HEK293 (cell line): Measurements from ENCODE around the gene CADM3.

Experiments
- EGR2 ChIP-seq: fragments of 450-650 bp; formaldehyde crosslinking; IDR thresholded peaks from 2 replicates; pipeline ENCODE4 v1.5.1; 2016; ENCODE audit warnings: low read depth, missing biosample characterization, missing genetic modification characterization
- YY1 ChIP-seq: fragments of 450-650 bp; formaldehyde crosslinking; IDR thresholded peaks from 2 replicates; pipeline ENCODE4 v1.5.1; 2018; ENCODE audit warnings: missing biosample characterization, missing genetic modification characterization
- ZNF76 ChIP-seq: fragments of 450-650 bp; formaldehyde crosslinking; IDR thresholded peaks from 2 replicates; pipeline ENCODE4; 2016; ENCODE audit warnings: low read depth, missing biosample characterization, missing genetic modification characterization, borderline replicate concordance
- ZNF768 ChIP-seq: fragments of 450-650 bp; formaldehyde crosslinking; IDR thresholded peaks from 2 replicates; pipeline ENCODE4 v1.5.1; 2018; ENCODE audit warnings: missing biosample characterization, mild to moderate bottlenecking, missing genetic modification characterization
- ZNF791 ChIP-seq: fragments of 450-650 bp; formaldehyde crosslinking; IDR thresholded peaks from 2 replicates; pipeline ENCODE4 v1.5.1; 2016; ENCODE audit warnings: missing biosample characterization, missing genetic modification characterization
- TF ChIP-seq, protein P1 (sequence below): fragments of 450-650 bp; formaldehyde crosslinking; IDR thresholded peaks from 2 replicates; pipeline ENCODE4 v1.5.1; 2016; ENCODE audit warnings: missing biosample characterization, missing genetic modification characterization
- TF ChIP-seq, protein P2 (sequence below): fragments of 450-650 bp; formaldehyde crosslinking; IDR thresholded peaks from 2 replicates; pipeline ENCODE4 v1.5.1; 2016; ENCODE audit warnings: missing biosample characterization, missing genetic modification characterization

DNA sequence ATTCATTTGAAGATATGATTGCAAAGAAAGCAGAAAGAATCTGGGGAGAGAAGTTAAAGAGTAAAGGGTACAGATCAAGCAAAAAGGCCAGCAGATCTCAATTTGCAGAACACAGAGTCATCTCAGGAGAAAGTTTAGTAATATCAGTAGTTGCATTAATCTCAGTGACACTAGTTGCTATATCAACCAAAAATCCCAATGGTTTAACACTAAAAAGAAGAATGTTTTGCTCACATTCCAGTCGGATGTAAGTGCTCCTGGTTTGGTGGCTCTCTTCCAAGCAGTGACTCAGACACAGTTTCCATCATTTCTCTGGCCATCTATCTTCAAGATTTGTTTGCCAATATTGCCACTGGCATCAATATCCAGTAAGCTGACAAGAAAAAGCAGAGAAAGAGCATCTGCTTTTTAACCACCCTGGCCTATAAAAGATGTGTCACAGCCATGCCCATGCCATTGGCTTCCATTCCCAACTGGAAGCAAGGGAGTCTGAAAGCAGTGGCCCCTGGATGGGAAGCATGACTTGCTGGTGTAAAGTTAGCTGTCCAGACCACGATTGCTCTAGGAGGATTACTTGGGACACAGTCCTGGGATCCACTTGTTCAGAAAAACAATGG is 49.3 kb upstream of the CADM3 start:
- TF ChIP-seq YY1 (tag by site-specific recombination) (no peak), ZNF768 (tag by site-specific recombination) (no peak), EGR2 (tag by site-specific recombination) (no peak), ZNF791 (tag by site-specific recombination) (no peak), ZNF76 (tag by site-specific recombination) (no peak)
- TF ChIP-seq, protein P1, sequence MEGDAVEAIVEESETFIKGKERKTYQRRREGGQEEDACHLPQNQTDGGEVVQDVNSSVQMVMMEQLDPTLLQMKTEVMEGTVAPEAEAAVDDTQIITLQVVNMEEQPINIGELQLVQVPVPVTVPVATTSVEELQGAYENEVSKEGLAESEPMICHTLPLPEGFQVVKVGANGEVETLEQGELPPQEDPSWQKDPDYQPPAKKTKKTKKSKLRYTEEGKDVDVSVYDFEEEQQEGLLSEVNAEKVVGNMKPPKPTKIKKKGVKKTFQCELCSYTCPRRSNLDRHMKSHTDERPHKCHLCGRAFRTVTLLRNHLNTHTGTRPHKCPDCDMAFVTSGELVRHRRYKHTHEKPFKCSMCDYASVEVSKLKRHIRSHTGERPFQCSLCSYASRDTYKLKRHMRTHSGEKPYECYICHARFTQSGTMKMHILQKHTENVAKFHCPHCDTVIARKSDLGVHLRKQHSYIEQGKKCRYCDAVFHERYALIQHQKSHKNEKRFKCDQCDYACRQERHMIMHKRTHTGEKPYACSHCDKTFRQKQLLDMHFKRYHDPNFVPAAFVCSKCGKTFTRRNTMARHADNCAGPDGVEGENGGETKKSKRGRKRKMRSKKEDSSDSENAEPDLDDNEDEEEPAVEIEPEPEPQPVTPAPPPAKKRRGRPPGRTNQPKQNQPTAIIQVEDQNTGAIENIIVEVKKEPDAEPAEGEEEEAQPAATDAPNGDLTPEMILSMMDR (tag by site-specific recombination): no peak
- TF ChIP-seq, protein P2, sequence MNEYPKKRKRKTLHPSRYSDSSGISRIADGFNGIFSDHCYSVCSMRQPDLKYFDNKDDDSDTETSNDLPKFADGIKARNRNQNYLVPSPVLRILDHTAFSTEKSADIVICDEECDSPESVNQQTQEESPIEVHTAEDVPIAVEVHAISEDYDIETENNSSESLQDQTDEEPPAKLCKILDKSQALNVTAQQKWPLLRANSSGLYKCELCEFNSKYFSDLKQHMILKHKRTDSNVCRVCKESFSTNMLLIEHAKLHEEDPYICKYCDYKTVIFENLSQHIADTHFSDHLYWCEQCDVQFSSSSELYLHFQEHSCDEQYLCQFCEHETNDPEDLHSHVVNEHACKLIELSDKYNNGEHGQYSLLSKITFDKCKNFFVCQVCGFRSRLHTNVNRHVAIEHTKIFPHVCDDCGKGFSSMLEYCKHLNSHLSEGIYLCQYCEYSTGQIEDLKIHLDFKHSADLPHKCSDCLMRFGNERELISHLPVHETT (tag by site-specific recombination): no peak
